MM.1S (cell line): ENCODE data around the gene RFFL.

Source experiments
- DNase-seq: peaks from one replicate; pipeline ENCODE4 v3.0.0-alpha.2; 2015
- H2AFZ ChIP-seq: fragments of 300-600 bp; sonication (generic); 2 replicates; pipeline ENCODE4 v1.6.0; 2016; ENCODE audit warnings: antibody characterized with exemption, low read length
- H3F3A ChIP-seq: fragments of 300-600 bp; sonication (generic); 2 replicates; pipeline ENCODE4 v1.6.1; 2016; ENCODE audit warnings: mild to moderate bottlenecking, antibody characterized with exemption, low read length, moderate library complexity, mixed read lengths; ENCODE audit not compliant: insufficient read depth
- H3K27ac ChIP-seq: fragments of 300-600 bp; sonication (generic); 2 replicates; pipeline ENCODE4 v1.5.1; 2016; ENCODE audit warnings: mild to moderate bottlenecking, low read length
- H3K27me3 ChIP-seq: fragments of 300-600 bp; sonication (generic); replicated peaks from 2 replicates; pipeline ENCODE4 v1.6.0; 2016; ENCODE audit warnings: low read length; ENCODE audit not compliant: insufficient read depth
- H3K36me3 ChIP-seq: fragments of 300-600 bp; sonication (generic); replicated peaks from 2 replicates; pipeline ENCODE4 v1.6.1; 2016; ENCODE audit warnings: mild to moderate bottlenecking, low read length, mixed read lengths; ENCODE audit not compliant: insufficient read depth
- H3K4me1 ChIP-seq: fragments of 300-600 bp; sonication (generic); 2 replicates; pipeline ENCODE4 v1.6.1; 2016; ENCODE audit warnings: low read length, mixed read lengths
- H3K4me2 ChIP-seq: fragments of 300-600 bp; sonication (generic); 2 replicates; pipeline ENCODE4 v1.6.0; 2016; ENCODE audit warnings: low read depth, low read length
- H3K4me3 ChIP-seq: fragments of 300-600 bp; sonication (generic); 2 replicates; pipeline ENCODE4 v1.5.1; 2016; ENCODE audit warnings: low read length, mixed read lengths
- H3K79me2 ChIP-seq: fragments of 300-600 bp; sonication (generic); 2 replicates; pipeline ENCODE4 v1.6.1; 2016; ENCODE audit warnings: mixed run types, low read length, mixed read lengths
- H3K9ac ChIP-seq: fragments of 300-600 bp; sonication (generic); 2 replicates; pipeline ENCODE4 v1.6.1; 2016; ENCODE audit warnings: low read length, mixed read lengths
- H3K9me2 ChIP-seq: fragments of 300-600 bp; sonication (generic); replicated peaks from 2 replicates; pipeline ENCODE4 v1.6.1; 2016; ENCODE audit warnings: mild to moderate bottlenecking, low read length, mixed read lengths; ENCODE audit not compliant: insufficient read depth
- H3K9me3 ChIP-seq: fragments of 300-600 bp; sonication (generic); replicated peaks from 2 replicates; pipeline ENCODE4 v1.6.1; 2016; ENCODE audit warnings: mild to moderate bottlenecking, low read length, mixed read lengths; ENCODE audit not compliant: insufficient read depth
- H4K20me1 ChIP-seq: fragments of 300-600 bp; sonication (generic); 2 replicates; pipeline ENCODE4 v1.6.1; 2016; ENCODE audit warnings: mild to moderate bottlenecking, low read length, moderate library complexity, mixed read lengths; ENCODE audit not compliant: insufficient read depth
- CTCF ChIP-seq: fragments of 300-600 bp; sonication (generic); IDR thresholded peaks from 2 replicates; pipeline ENCODE4 v1.5.1; 2016; ENCODE audit warnings: antibody characterized with exemption, low read length, mixed read lengths
- EZH2 ChIP-seq: fragments of 300-600 bp; sonication (generic); optimal IDR thresholded peaks from 2 replicates; pipeline ENCODE3; 2017; ENCODE audit warnings: low read depth, mild to moderate bottlenecking, antibody characterized with exemption, low read length, mixed read lengths
- EZH2phosphoT487 ChIP-seq: fragments of 300-600 bp; sonication (generic); IDR thresholded peaks from 2 replicates; pipeline ENCODE4 v1.6.1; 2018; ENCODE audit warnings: antibody characterized with exemption, low read length

The RFFL gene

GRCh38 chr17:34980681-34981537, 82.6 kb downstream of the RFFL start:
- H3K36me3 ChIP-seq, result no peaks in the 10 kb centered on the region; the same call in 1 of the 2 replicates
- H3K9me2 ChIP-seq, result no peaks in the 10 kb centered on the region
- H4K20me1 ChIP-seq, result no peaks in the 10 kb centered on the region
- peaks cover 5% of the 10 kb centered on the region; the same call in 1 of the 2 replicates for H3F3A ChIP-seq
- TF ChIP-seq EZH2phosphoT487, result no peak
- TF ChIP-seq CTCF, result peak; percentile 55
- H3K4me2 ChIP-seq, result peak overlapping the region; percentile 87
- DNase-seq, result peak; percentile 88
- peak overlapping the region; percentile 73 for H3K4me3 ChIP-seq
- peak overlapping the region; percentile 75 for H2AFZ ChIP-seq
- no peaks in the 10 kb centered on the region for H3K27me3 ChIP-seq
- H3K27ac ChIP-seq, result peak overlapping the region; percentile 88
- peaks cover 46% of the 10 kb centered on the region for H3K79me2 ChIP-seq
- H3K9me3 ChIP-seq, result no peaks in the 10 kb centered on the region
- 0 out of 2 replicates have a peak, but pooled peaks cover 11% of the 10 kb centered on the region for H3K4me1 ChIP-seq
- H3K9ac ChIP-seq, result peak overlapping the region; percentile 98

GRCh38 chr17:34980353-34980680, 83.2 kb downstream of the RFFL start, which contains the start of gene LIG3:
TSS of gene LIG3 (plus strand) at chr17:34980512. CDS start at chr17:34983006, 2,494 bp downstream.
- H3K36me3 ChIP-seq, result no peaks in the 10 kb centered on the region; the same call in 1 of the 2 replicates
- H3K9me2 ChIP-seq, result no peaks in the 10 kb centered on the region
- DNase-seq, result peak; percentile 96
- peak within 1 kb of the TSS; percentile 87 for H3K4me2 ChIP-seq
- H3K9ac ChIP-seq, result peak within 1 kb of the TSS; percentile 98
- peaks cover 5% of the 10 kb centered on the region; the same call in 1 of the 2 replicates for H3F3A ChIP-seq
- TF ChIP-seq CTCF, result no peak
- no peak for TF ChIP-seq EZH2
- no peak for TF ChIP-seq EZH2phosphoT487
- no peaks in the 10 kb centered on the region for H3K27me3 ChIP-seq
- H3K27ac ChIP-seq, result peak within 1 kb of the TSS; percentile 88
- H3K9me3 ChIP-seq, result no peaks in the 10 kb centered on the region
- 0 out of 2 replicates have a peak, but pooled peaks cover 11% of the 10 kb centered on the region for H3K4me1 ChIP-seq
- H3K4me3 ChIP-seq, result peak within 1 kb of the TSS; percentile 73
- H4K20me1 ChIP-seq, result no peaks in the 10 kb centered on the region
- peaks cover 40% of the 10 kb centered on the region for H3K79me2 ChIP-seq
- H2AFZ ChIP-seq, result peak within 1 kb of the TSS; percentile 75

DNA sequence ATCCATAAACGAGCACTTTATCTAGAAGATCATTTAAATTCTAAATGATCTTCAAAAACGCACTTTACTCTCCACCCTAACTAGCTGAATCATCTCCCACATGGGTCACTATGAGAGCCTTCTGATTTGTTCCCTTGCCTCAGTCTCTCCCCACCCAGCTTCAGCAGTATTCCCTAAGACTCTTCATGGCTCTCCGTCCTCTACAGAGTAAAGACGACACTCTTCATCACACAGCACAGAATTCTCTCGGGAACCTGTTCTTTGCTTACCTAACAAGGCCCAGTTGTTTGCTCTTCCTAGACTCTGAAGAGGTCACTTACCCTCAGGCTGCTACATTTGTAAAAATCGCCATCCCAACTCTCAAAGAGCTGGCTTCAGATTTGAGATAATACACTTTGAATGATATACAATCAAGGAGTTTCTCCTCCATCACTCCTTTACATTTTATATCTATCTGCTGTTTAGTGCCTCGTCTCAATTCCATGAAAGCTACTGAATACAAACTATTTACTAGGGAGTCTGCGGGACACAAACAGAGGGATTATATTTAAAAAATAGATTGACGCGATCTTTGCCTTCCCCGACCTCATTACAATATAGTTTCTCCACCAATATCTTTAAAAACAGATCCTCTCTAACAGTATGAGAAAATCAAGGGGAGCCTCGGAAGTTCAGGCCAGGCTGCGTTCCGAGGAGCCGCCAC, 83.7 kb downstream of the RFFL start:
- H3K79me2 ChIP-seq, result peaks cover 35% of the 10 kb centered on the region
- H3K9me2 ChIP-seq, result no peaks in the 10 kb centered on the region
- H4K20me1 ChIP-seq, result no peaks in the 10 kb centered on the region
- DNase-seq, result no peak
- peak overlapping the region; percentile 82 for H3K4me2 ChIP-seq
- TF ChIP-seq EZH2phosphoT487 (no peak), EZH2 (no peak), CTCF (no peak)
- no peaks in the 10 kb centered on the region for H3K9me3 ChIP-seq
- peak overlapping the region; percentile 73 for H3K4me3 ChIP-seq
- H3K9ac ChIP-seq, result peak overlapping the region; percentile 98
- H3K27me3 ChIP-seq, result no peaks in the 10 kb centered on the region
- H3F3A ChIP-seq, result peaks cover 5% of the 10 kb centered on the region; the same call in 1 of the 2 replicates
- H3K4me1 ChIP-seq, result 0 out of 2 replicates have a peak, but pooled peaks cover 11% of the 10 kb centered on the region
- peak overlapping the region; percentile 42 for H2AFZ ChIP-seq
- H3K36me3 ChIP-seq, result no peaks in the 10 kb centered on the region; the same call in 1 of the 2 replicates
- H3K27ac ChIP-seq, result peak overlapping the region; percentile 88; the same call in 1 of the 2 replicates
